ENCODE results near the gene MAD1L1.

The MAD1L1 gene

DNA sequence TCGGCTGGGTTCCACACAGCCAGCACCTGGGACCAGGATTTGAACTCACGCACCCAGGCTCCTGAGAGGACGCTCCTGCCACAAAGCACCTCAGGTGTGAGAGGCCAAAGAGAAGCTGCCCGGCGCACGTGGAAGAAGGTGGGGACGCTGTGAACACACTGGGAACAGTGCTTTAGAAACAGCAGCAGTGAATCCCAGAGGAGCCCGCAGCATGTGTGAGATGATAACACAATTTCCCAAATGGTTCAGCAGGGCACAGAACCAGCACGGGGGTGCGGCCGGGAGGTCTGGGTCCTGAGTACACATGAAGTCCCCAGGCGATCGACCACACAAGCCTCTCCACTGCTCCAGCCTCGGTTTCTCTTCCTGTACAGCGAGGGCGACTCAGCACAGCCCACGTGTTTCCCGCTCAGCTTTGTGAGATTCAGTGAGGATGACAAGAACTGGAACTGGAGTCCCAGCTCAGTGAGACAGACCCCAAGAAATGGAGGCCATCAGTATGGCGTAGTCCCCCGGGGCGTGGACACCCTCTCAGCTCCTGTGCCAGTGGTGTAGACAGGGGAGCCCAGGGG lies 188.3 kb downstream of the MAD1L1 start:
- no peak for ATAC-seq
- TF ChIP-seq ISL1 (CRISPR knock-in tag; IDR thresholded peaks at IDR 0.05), result no peak

DNA sequence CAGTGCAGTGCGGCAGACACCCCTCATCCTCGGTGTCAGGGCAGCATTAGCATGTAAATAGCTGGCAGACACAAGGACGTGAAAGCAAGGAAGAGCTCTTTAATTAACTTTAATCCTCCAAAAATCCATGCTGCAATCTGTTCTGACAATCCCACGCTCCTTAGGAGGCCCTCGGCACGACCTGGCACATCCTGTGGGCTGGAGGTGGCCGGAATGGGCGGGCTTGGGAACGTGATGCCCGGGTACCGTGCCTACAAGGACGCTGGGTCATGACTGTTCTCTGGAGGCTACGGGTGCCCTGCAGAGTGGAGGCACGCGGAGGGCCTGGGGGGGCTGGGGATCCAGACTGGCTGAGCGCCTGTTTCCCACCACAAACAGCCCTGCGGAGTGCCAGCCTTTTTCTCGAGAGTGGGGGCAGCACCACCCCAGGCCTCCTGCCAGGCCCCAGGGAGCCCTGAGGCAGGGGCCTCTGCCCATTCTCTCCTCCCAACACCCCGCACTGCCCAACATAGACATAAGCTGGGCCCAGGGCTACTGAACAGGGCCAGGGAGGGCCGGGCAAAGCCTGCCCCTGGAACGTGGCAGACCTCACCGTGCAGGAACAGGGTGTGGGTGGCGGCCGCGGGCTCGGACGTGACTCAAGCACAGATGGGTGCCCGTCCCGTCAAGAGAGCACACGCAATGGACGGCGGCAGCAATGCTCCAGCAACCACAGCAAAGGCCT lies 189.3 kb downstream of the MAD1L1 start:
- ATAC-seq, result no peak

DNA sequence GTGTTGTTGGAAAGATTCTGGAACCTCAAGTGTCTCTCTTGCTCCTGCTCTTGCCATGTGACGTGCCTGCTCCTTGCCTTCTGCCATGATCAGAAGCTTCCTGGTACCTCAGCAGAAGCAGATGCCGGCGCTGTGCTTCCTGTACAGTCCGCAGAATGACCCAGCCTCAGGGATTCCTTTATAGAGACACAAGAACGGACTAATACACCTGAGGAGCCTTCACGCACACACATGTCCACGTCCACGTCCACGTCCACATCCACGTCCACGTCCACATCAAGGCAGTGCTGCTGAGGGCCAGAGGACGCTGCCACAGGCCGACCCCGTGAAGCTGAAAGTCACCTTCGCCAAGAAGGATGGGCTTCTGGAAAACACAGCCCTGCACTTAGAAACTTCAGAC lies 190.1 kb downstream of the MAD1L1 start:
- TF ChIP-seq CSDC2 (CRISPR knock-in tag; IDR thresholded peaks at IDR 0.05) (no peak), ISL1 (CRISPR knock-in tag; IDR thresholded peaks at IDR 0.05) (no peak), ZNF8 (CRISPR knock-in tag; IDR thresholded peaks at IDR 0.05) (no peak)
- no peak for ATAC-seq

More for the DNA sequence above, 189.3 kb downstream of the MAD1L1 start:
- TF ChIP-seq ZNF8 (CRISPR knock-in tag; IDR thresholded peaks at IDR 0.05) (no peak), PPARA (CRISPR knock-in tag; IDR thresholded peaks at IDR 0.05; ENCODE audit: borderline replicate concordance) (no peak), RARB (CRISPR knock-in tag; IDR thresholded peaks at IDR 0.05) (no peak), SNAI2 (CRISPR knock-in tag; IDR thresholded peaks at IDR 0.05) (no peak), ESRRG (CRISPR knock-in tag; IDR thresholded peaks at IDR 0.05) (no peak), BACH2 (CRISPR knock-in tag; IDR thresholded peaks at IDR 0.05; ENCODE audit: borderline replicate concordance) (no peak), ZNF70 (CRISPR knock-in tag; IDR thresholded peaks at IDR 0.05) (no peak), ZFP3 (CRISPR knock-in tag; IDR thresholded peaks at IDR 0.05) (no peak), ZC3H10 (CRISPR knock-in tag; IDR thresholded peaks at IDR 0.05) (no peak), OSR1 (CRISPR knock-in tag; IDR thresholded peaks at IDR 0.05) (no peak), GLIS3 (CRISPR knock-in tag; IDR thresholded peaks at IDR 0.05) (no peak), ARNTL (CRISPR knock-in tag; IDR thresholded peaks at IDR 0.05; ENCODE audit: borderline replicate concordance, low read depth) (no peak)
- TF ChIP-seq, protein P1, sequence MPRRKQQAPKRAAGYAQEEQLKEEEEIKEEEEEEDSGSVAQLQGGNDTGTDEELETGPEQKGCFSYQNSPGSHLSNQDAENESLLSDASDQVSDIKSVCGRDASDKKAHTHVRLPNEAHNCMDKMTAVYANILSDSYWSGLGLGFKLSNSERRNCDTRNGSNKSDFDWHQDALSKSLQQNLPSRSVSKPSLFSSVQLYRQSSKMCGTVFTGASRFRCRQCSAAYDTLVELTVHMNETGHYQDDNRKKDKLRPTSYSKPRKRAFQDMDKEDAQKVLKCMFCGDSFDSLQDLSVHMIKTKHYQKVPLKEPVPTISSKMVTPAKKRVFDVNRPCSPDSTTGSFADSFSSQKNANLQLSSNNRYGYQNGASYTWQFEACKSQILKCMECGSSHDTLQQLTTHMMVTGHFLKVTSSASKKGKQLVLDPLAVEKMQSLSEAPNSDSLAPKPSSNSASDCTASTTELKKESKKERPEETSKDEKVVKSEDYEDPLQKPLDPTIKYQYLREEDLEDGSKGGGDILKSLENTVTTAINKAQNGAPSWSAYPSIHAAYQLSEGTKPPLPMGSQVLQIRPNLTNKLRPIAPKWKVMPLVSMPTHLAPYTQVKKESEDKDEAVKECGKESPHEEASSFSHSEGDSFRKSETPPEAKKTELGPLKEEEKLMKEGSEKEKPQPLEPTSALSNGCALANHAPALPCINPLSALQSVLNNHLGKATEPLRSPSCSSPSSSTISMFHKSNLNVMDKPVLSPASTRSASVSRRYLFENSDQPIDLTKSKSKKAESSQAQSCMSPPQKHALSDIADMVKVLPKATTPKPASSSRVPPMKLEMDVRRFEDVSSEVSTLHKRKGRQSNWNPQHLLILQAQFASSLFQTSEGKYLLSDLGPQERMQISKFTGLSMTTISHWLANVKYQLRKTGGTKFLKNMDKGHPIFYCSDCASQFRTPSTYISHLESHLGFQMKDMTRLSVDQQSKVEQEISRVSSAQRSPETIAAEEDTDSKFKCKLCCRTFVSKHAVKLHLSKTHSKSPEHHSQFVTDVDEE (CRISPR knock-in tag; IDR thresholded peaks at IDR 0.05), result no peak
- TF ChIP-seq, protein P2, sequence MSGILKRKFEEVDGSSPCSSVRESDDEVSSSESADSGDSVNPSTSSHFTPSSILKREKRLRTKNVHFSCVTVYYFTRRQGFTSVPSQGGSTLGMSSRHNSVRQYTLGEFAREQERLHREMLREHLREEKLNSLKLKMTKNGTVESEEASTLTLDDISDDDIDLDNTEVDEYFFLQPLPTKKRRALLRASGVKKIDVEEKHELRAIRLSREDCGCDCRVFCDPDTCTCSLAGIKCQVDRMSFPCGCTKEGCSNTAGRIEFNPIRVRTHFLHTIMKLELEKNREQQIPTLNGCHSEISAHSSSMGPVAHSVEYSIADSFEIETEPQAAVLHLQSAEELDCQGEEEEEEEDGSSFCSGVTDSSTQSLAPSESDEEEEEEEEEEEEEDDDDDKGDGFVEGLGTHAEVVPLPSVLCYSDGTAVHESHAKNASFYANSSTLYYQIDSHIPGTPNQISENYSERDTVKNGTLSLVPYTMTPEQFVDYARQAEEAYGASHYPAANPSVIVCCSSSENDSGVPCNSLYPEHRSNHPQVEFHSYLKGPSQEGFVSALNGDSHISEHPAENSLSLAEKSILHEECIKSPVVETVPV (CRISPR knock-in tag; IDR thresholded peaks at IDR 0.05), result no peak
- TF ChIP-seq, protein P3, sequence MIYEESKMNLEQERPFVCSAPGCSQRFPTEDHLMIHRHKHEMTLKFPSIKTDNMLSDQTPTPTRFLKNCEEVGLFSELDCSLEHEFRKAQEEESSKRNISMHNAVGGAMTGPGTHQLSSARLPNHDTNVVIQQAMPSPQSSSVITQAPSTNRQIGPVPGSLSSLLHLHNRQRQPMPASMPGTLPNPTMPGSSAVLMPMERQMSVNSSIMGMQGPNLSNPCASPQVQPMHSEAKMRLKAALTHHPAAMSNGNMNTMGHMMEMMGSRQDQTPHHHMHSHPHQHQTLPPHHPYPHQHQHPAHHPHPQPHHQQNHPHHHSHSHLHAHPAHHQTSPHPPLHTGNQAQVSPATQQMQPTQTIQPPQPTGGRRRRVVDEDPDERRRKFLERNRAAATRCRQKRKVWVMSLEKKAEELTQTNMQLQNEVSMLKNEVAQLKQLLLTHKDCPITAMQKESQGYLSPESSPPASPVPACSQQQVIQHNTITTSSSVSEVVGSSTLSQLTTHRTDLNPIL (CRISPR knock-in tag; IDR thresholded peaks at IDR 0.05; ENCODE audit: low read depth), result no peak

- no peak for TF ChIP-seq GLIS3 (CRISPR knock-in tag; IDR thresholded peaks at IDR 0.05)
- TF ChIP-seq TOX (CRISPR knock-in tag; IDR thresholded peaks at IDR 0.05; ENCODE audit: borderline replicate concordance), result no peak
- TF ChIP-seq, protein P1 (CRISPR knock-in tag; IDR thresholded peaks at IDR 0.05), result no peak
- no peak for TF ChIP-seq ESRRG (CRISPR knock-in tag; IDR thresholded peaks at IDR 0.05)
- no peak for TF ChIP-seq ZNF70 (CRISPR knock-in tag; IDR thresholded peaks at IDR 0.05)
- TF ChIP-seq ISL1 (CRISPR knock-in tag; IDR thresholded peaks at IDR 0.05), result no peak
- TF ChIP-seq, protein P2 (CRISPR knock-in tag; IDR thresholded peaks at IDR 0.05), result no peak
- TF ChIP-seq, protein P3 (CRISPR knock-in tag; IDR thresholded peaks at IDR 0.05; ENCODE audit: low read depth), result no peak
- TF ChIP-seq BACH2 (CRISPR knock-in tag; IDR thresholded peaks at IDR 0.05; ENCODE audit: borderline replicate concordance), result no peak
- TF ChIP-seq SNAI2 (CRISPR knock-in tag; IDR thresholded peaks at IDR 0.05), result no peak
- ATAC-seq, result no peak
Observed at GRCh38 chr7:2041496-2042367, 191.0 kb downstream of the MAD1L1 start.

Measured in SK-N-SH treated with all-trans-retinoic acid at 6 μM for 48 hours (cell line).